Measurements from ENCODE around the gene PRKCH.

DNA sequence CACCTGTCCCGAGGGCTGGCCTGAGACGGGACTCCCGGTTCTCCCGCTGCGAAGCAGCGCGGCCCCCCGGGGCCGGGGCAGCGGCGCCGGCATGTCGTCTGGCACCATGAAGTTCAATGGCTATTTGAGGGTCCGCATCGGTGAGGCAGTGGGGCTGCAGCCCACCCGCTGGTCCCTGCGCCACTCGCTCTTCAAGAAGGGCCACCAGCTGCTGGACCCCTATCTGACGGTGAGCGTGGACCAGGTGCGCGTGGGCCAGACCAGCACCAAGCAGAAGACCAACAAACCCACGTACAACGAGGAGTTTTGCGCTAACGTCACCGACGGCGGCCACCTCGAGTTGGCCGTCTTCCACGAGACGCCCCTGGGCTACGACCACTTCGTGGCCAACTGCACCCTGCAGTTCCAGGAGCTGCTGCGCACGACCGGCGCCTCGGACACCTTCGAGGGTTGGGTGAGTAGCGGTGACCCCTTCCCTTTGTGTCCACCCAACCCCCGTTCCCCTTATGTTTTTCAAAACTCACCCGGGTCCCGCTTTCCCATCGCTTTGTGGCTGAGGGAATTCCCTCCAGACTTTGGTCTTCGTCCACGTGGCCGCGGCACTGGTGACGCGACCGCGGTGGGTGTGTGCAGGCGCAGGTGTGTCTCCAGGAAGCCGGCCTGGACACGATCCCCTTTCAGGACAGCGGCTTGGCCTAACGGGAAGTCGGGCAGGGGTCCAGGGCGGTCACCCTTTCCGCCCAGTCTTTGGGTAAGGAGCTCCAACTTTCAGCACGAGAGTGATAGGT is 826 bp downstream of the PRKCH start:
- TF ChIP-seq REST (IDR thresholded peaks at IDR 0.05; ENCODE audit: insufficient read depth in 1 of 2, low read depth in 2 of 2, low read length in 2 of 2), result no peak
- TF ChIP-seq POLR2AphosphoS5 (IDR thresholded peaks at IDR 0.05; ENCODE audit: low read depth, low read length), result no peak
